ENCODE measurements around the gene RTP5.
"Not testable (repeated sequence)": the region's sequence is repeated elsewhere in the genome, so short reads cannot be mapped to it uniquely, and the experiment has no call there.

Gene RTP5

GRCh38 chr2:241871538-241872312, 2.2 kb downstream of the RTP5 start:
- no peak for DNase-seq

- no peak for DNase-seq
These were observed 2.7 kb downstream of the RTP5 start for GRCh38 chr2:241872313-241872642.

- DNase-seq, result no peak
These were observed 3.7 kb downstream of the RTP5 start for GRCh38 chr2:241873081-241873802.

GRCh38 chr2:241873803-241874110, 4.2 kb downstream of the RTP5 start:
- DNase-seq, result no peak

GRCh38 chr2:241874277-241874925, 4.9 kb downstream of the RTP5 start:
- DNase-seq, result no peak

GRCh38 chr2:241875754-241876527, 6.4 kb downstream of the RTP5 start:
- DNase-seq, result not testable (repeated sequence)

- DNase-seq, result no peak
These were observed 7.1 kb downstream of the RTP5 start for GRCh38 chr2:241876528-241877196.

GRCh38 chr2:241877197-241877685, 7.7 kb downstream of the RTP5 start:
- DNase-seq, result no peak

- DNase-seq, result peak; percentile 74
These were observed 8.8 kb downstream of the RTP5 start for GRCh38 chr2:241877989-241878970.

GRCh38 chr2:241879326-241879725, 9.8 kb downstream of the RTP5 start:
- no peak for DNase-seq

- no peak for DNase-seq
These were observed 11.0 kb downstream of the RTP5 start for GRCh38 chr2:241880311-241881073.

GRCh38 chr2:241882091-241882625, 12.6 kb downstream of the RTP5 start:
- DNase-seq, result no peak

- DNase-seq, result no peak
These were observed 15.4 kb downstream of the RTP5 start for GRCh38 chr2:241884951-241885290.

GRCh38 chr2:241885291-241885945, 15.9 kb downstream of the RTP5 start:
- no peak for DNase-seq

- DNase-seq, result no peak
These were observed 16.6 kb downstream of the RTP5 start for GRCh38 chr2:241885946-241886643.

GRCh38 chr2:241886840-241887447, 17.4 kb downstream of the RTP5 start:
- no peak for DNase-seq

GRCh38 chr2:241887806-241888522, 18.4 kb downstream of the RTP5 start:
- DNase-seq, result no peak

GRCh38 chr2:241888641-241889040, 19.1 kb downstream of the RTP5 start:
- DNase-seq, result no peak

Measured in activated gamma-delta T cell treated with Interleukin-2 at 50 U/mL for 16 hours (primary cell).